ENCODE results near the gene OLIG3.

Gene OLIG3

DNA sequence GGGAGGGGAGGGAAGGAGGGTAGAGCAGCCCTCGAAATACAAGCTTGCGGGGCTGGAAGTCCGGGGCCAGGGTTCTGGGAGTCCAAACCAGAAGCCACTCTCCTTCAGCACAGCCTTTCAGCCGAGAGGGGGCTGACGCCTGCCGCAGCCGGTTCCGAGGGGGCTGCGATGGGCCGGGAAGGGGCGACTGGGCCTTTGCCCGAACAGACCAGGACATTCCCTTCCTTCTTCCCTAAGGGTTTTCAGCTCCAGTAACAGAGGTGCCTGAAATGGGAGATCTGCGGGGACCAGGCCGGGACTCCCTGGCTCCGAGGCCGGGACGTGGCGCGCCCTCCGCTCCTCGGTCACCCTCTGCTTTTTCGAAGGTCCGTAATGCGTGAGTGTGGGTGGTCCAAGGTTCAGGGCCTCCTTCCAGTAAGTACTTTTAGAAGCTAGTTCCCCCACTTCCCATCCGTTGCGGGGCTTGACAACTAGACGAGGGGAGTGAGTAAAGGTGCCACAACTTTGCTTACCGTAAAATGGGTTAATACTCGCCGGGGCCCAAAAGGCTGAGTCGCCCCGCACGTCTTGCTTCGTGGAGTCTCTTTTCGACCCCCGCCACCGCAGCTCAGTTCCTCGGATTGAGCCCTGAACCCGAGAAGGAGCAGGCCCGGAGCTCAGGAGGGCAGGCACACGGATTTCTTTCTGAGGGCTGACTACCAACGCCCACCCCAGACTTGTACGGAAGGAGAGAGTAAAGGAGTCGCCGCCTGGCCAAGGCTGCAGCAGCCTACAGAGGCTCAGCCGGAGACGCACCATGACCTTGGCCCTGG is 2.9 kb upstream of the OLIG3 start:
- no peak overlapping the region for H3K4me3 ChIP-seq (ENCODE audit: low read depth, low read length)
- DNase-seq (ENCODE audit: low read depth, low spot score): no peak
- ChIA-PET CTCF (no interaction called here), POLR2A (no interaction called here)
- no peak for TF ChIP-seq CTCF (IDR thresholded peaks at IDR 0.05; ENCODE audit: insufficient read depth, low read length, missing control alignments)

DNA sequence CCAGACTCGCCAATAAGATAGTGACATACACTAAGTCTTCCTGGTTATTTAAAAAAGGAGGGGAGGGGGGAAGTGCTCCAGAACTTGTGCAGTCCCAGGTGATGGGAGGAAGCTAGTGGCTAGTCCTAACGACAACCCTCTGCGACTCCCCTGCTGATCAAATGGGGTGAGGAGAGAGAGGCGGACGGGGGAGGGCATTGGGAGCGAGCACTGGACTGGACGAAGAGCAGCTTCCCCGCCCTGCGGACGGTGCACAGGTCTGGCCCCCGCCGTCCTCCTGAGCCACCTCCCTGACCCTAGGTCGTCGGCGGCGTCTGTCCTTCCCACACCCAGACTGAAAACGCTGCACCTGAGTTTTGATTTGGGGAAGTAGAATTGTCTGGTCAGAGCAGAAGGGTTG is 2.2 kb upstream of the OLIG3 start:
- H3K4me3 ChIP-seq (ENCODE audit: low read depth, low read length): no peak overlapping the region
- CTCF ChIA-PET: no interaction called here
- no peak for DNase-seq (ENCODE audit: low read depth, low spot score)
- POLR2A ChIA-PET: no interaction called here
- no peak for TF ChIP-seq CTCF (IDR thresholded peaks at IDR 0.05; ENCODE audit: insufficient read depth, low read length, missing control alignments)

GRCh38 chr6:137495703-137496336 is 1.6 kb upstream of the OLIG3 start:
- no peak for TF ChIP-seq CTCF (IDR thresholded peaks at IDR 0.05; ENCODE audit: insufficient read depth, low read length, missing control alignments)
- ChIA-PET CTCF (no interaction called here), POLR2A (no interaction called here)
- DNase-seq (ENCODE audit: low read depth, low spot score): no peak
- H3K4me3 ChIP-seq (ENCODE audit: low read depth, low read length): no peak overlapping the region

DNA sequence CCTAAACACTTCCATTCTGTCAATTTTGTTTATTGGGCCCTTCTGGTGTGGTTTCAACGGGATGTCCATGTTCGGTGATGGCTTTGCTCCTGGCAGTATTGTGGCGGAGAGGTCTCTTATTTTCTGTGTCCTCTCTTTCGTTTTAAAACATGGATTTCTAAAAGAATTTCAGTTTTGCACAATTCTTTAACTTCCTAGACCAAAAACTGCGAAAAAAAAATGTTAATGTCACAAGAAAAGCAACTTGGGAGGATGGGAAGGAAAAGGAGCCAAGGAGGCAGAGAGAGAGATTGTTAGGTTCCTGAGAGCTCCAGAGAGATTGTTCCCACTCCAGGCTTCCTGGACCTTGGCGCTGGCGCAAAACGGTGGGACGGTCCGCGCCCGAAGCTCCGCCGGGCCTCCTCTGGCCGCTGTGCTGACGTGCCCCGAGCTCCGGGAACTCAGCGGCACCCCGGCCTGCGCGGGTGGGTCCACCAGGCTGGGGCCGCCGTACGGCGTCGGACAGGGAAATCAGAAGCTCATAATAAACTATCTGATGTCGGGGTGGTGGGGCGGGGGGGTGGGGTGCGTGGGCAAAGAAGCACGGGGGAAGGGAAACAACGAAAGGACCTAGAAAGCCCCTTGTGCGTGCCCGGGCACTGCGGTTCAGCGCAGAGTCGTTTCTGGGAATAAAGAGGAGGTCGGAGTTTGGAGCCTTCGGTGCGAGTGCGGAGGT is 951 bp upstream of the OLIG3 start:
- CTCF ChIA-PET: no interaction called here
- H3K4me3 ChIP-seq (ENCODE audit: low read depth, low read length): no peak overlapping the region
- no peak for DNase-seq (ENCODE audit: low read depth, low spot score)

GRCh38 chr6:137493218-137494038 is 766 bp downstream of the OLIG3 start:
- ChIA-PET CTCF (no interaction called here), POLR2A (no interaction called here)
- no peak for DNase-seq (ENCODE audit: low read depth, low spot score)
- no peak overlapping the region for H3K4me3 ChIP-seq (ENCODE audit: low read depth, low read length)
- TF ChIP-seq CTCF (IDR thresholded peaks at IDR 0.05; ENCODE audit: insufficient read depth, low read length, missing control alignments): no peak

More for the DNA sequence above, 951 bp upstream of the OLIG3 start:
- POLR2A ChIA-PET: no interaction called here
- TF ChIP-seq CTCF (IDR thresholded peaks at IDR 0.05; ENCODE audit: insufficient read depth, low read length, missing control alignments): no peak
